Left renal cortex interstitium (tissue), 4 donors: Measurements from ENCODE around the gene FGR. TPM values are rescaled to one million over a fixed set of nuclear protein-coding genes. Genes with fewer than 3 reads are reported as not detected.
"Not testable (repeated sequence)": the region's sequence is repeated elsewhere in the genome, so short reads cannot be mapped to it uniquely, and the experiment has no call there.

Experiments
- DNase-seq, 4 donors: peaks; one replicate each; pipeline ENCODE4 v3.0.0-alpha.2; 2013; ENCODE audit warnings: low read depth in 4 of 4, low spot score in 2 of 4, missing footprints in 1 of 4
- polyA plus RNA-seq, 4 donors: library from polyadenylated mRNA; unstranded; fragments of 120-200 nt; gene quantifications; one replicate each; pipeline ENCODE4 v1.2.1, GENCODE V29; 2013; ENCODE audit not compliant: insufficient read length in 4 of 4

The FGR gene
- polyA plus RNA-seq, 4 donors: 1.4 to 2.3 (median 1.8) TPM

- no peak for DNase-seq
Measured at GRCh38 chr1:27661412-27662075, 26.6 kb upstream of the FGR start.

- DNase-seq: no peak
Measured at GRCh38 chr1:27660300-27660835, 25.4 kb upstream of the FGR start.

GRCh38 chr1:27659497-27660299 lies 24.7 kb upstream of the FGR start:
- DNase-seq: peak in 3 of 4 donors; percentile 63 to 77 (median 70)

- no peak for DNase-seq
Measured at GRCh38 chr1:27658951-27659496, 24.0 kb upstream of the FGR start.

- no peak for DNase-seq
Measured at GRCh38 chr1:27656157-27656893, 21.3 kb upstream of the FGR start.

- DNase-seq: no peak
Measured at GRCh38 chr1:27655151-27655937, 20.4 kb upstream of the FGR start.

GRCh38 chr1:27652111-27652864 lies 17.3 kb upstream of the FGR start:
- DNase-seq: no peak

GRCh38 chr1:27650539-27651175 lies 15.7 kb upstream of the FGR start:
- no peak for DNase-seq

- no peak for DNase-seq
Measured at GRCh38 chr1:27650171-27650538, 15.2 kb upstream of the FGR start.

- DNase-seq: no peak
Measured at GRCh38 chr1:27649306-27649635, 14.3 kb upstream of the FGR start.

GRCh38 chr1:27648602-27649305 lies 13.8 kb upstream of the FGR start:
- DNase-seq: no peak

GRCh38 chr1:27647328-27647727 lies 12.3 kb upstream of the FGR start:
- DNase-seq: no peak

- no peak for DNase-seq
Measured at GRCh38 chr1:27646676-27647075, 11.7 kb upstream of the FGR start.

GRCh38 chr1:27645071-27645415 lies 10.1 kb upstream of the FGR start:
- DNase-seq: no peak

GRCh38 chr1:27644369-27645070 lies 9.5 kb upstream of the FGR start:
- no peak for DNase-seq

GRCh38 chr1:27643600-27644368 lies 8.8 kb upstream of the FGR start:
- DNase-seq: no peak

GRCh38 chr1:27640514-27640913 lies 5.5 kb upstream of the FGR start:
- DNase-seq: not testable (repeated sequence)
